Endothelial cell of umbilical vein (primary cell): ENCODE results near the gene NPAS4. TPM values are rescaled to one million over a fixed set of nuclear protein-coding genes. Genes with fewer than 3 reads are reported as not detected.

Experiments
- BruUV-seq: library from RNA; stranded (reverse); fragments of 400-500 nt; replicated peaks from 2 replicates; lab custom pipeline; 2021; lab: Mats Ljungman, UMichigan
- CTCF ChIA-PET: fragments of 300-600, 350-600 bp; sonication (Branson Sonifier 250); formaldehyde crosslinking; loops from one replicate; lab custom pipeline; 2021; ENCODE audit warnings: antibody characterized with exemption, inconsistent platforms; lab: Charles Lee
- POLR2A ChIA-PET: fragments of 300-600, 350-600 bp; sonication (Branson Sonifier 250); formaldehyde crosslinking; loops from one replicate; lab custom pipeline; 2021; ENCODE audit warnings: antibody characterized with exemption, inconsistent platforms; lab: Charles Lee
- DNase-seq: peaks from one replicate; pipeline ENCODE4 v3.0.0-alpha.2; 2011; ENCODE audit warnings: low read depth, low spot score
- FAIRE-seq: peaks from 2 replicates; lab custom pipeline; 2011; peaks lifted over from hg19 to GRCh38; lab: Jason Lieb, UNC
- H2AFZ ChIP-seq: 2 replicates; pipeline ENCODE4 v1.6.0; 2012; ENCODE audit warnings: low read depth, low read length, control low read depth, inconsistent platforms
- H3K27ac ChIP-seq: 2 replicates; pipeline ENCODE4 v1.5.1; 2011; ENCODE audit warnings: low read depth, mild to moderate bottlenecking, control low read depth, low read length, moderate library complexity; ENCODE audit not compliant: insufficient read depth
- H3K27me3 ChIP-seq, 2 experiments: 2 replicates each; pipeline versions ENCODE4 v1.6.0 to v1.6.1; 2011; ENCODE audit warnings: low read length in 2 of 2, mixed read lengths in 1 of 2; ENCODE audit not compliant: control insufficient read depth in 2 of 2, insufficient read depth in 2 of 2
- H3K36me3 ChIP-seq, 2 experiments: 2 replicates in 1 of 2; 3 replicates in 1 of 2; pipeline ENCODE4 v1.5.1; 2011; ENCODE audit warnings: low read length in 2 of 2, mild to moderate bottlenecking in 1 of 2, moderate library complexity in 1 of 2; ENCODE audit not compliant: control insufficient read depth in 2 of 2, insufficient read depth in 2 of 2; ENCODE audit errors: extremely low read depth in 1 of 2
- H3K4me1 ChIP-seq: 3 replicates; pipeline ENCODE4 v1.5.1; 2011; ENCODE audit warnings: mild to moderate bottlenecking, low read length; ENCODE audit not compliant: control insufficient read depth, insufficient read depth; ENCODE audit errors: extremely low read depth
- H3K4me2 ChIP-seq: 2 replicates; pipeline ENCODE4 v1.6.1; 2011; ENCODE audit warnings: low read length, control low read depth, mixed read lengths; ENCODE audit not compliant: insufficient read depth
- H3K4me3 ChIP-seq, 3 experiments: fragments of 200-600 bp in 1 of 3; sonication (generic), shearing (Covaris generic) in 1 of 3; replicated peaks in 1 of 3; 2 replicates each; pipeline ENCODE4 v1.5.1; 2011 to 2016; ENCODE audit warnings: control low read depth in 3 of 3, low read length in 3 of 3, mild to moderate bottlenecking in 2 of 3, inconsistent platforms in 1 of 3, low read depth in 1 of 3, moderate library complexity in 1 of 3; ENCODE audit not compliant: insufficient read depth in 1 of 3
- H3K79me2 ChIP-seq: 2 replicates; pipeline ENCODE4 v1.6.0; 2012; ENCODE audit warnings: low read length, inconsistent platforms; ENCODE audit not compliant: control insufficient read depth, insufficient read depth
- H3K9ac ChIP-seq: replicated peaks from 2 replicates; pipeline ENCODE3; 2011; ENCODE audit warnings: low read length, control low read depth; ENCODE audit not compliant: insufficient read depth; ENCODE audit errors: extremely low read depth
- H3K9me1 ChIP-seq: replicated peaks from 3 replicates; pipeline ENCODE4 v1.6.0; 2011; ENCODE audit warnings: mild to moderate bottlenecking, low read length; ENCODE audit not compliant: control insufficient read depth, insufficient read depth; ENCODE audit errors: extremely low read depth
- H3K9me3 ChIP-seq: replicated peaks from 2 replicates; pipeline ENCODE4 v1.5.1; 2012; ENCODE audit warnings: low read length, inconsistent platforms; ENCODE audit not compliant: control insufficient read depth, insufficient read depth
- H4K20me1 ChIP-seq: replicated peaks from 2 replicates; pipeline ENCODE3; 2011; ENCODE audit warnings: mild to moderate bottlenecking, low read length; ENCODE audit not compliant: control insufficient read depth, insufficient read depth; ENCODE audit errors: extremely low read depth
- EZH2 ChIP-seq: IDR thresholded peaks from 2 replicates; pipeline ENCODE4 v1.6.1; 2012; ENCODE audit warnings: borderline replicate concordance, low read depth, mild to moderate bottlenecking, moderate library complexity, low read length, inconsistent platforms; ENCODE audit not compliant: severe bottlenecking
- FOS ChIP-seq: IDR thresholded peaks from 2 replicates; pipeline ENCODE4 v1.6.1; 2011; ENCODE audit warnings: mild to moderate bottlenecking, low read length, moderate library complexity, borderline replicate concordance; ENCODE audit not compliant: insufficient read depth
- GATA2 ChIP-seq: IDR thresholded peaks from 2 replicates; pipeline ENCODE4 v1.7.0; 2011; ENCODE audit warnings: low read depth, mild to moderate bottlenecking, moderate library complexity, mixed read lengths, low read length; ENCODE audit not compliant: insufficient read length, insufficient read depth
- JUN ChIP-seq: IDR thresholded peaks from 2 replicates; pipeline ENCODE4 v1.6.1; 2011; ENCODE audit warnings: borderline replicate concordance, low read depth; ENCODE audit not compliant: insufficient read length, insufficient read depth
- MYC ChIP-seq: IDR thresholded peaks from one replicate; pipeline ENCODE4 v1.6.1; 2011; ENCODE audit warnings: mild to moderate bottlenecking, low read depth, low read length
- POLR2A ChIP-seq: IDR thresholded peaks from 2 replicates; pipeline ENCODE4 v1.6.1; 2012; ENCODE audit warnings: low read depth, mild to moderate bottlenecking, control low read depth, low read length
- POLR2AphosphoS5 ChIP-seq: IDR thresholded peaks from 2 replicates; pipeline ENCODE4 v1.6.1; 2012; ENCODE audit warnings: low read depth, mild to moderate bottlenecking, control low read depth, low read length, moderate library complexity; ENCODE audit not compliant: insufficient read depth
- dilution Hi-C: fragments of 300-500 bp; cut with MboI; formaldehyde crosslinking; loops from one replicate; pipeline ENCODE4 v1.15.0; 2019; ENCODE audit warnings: low sequenced_read_pairs; ENCODE audit not compliant: extremely low pct_ligation_motif_present
- intact Hi-C: fragments of 100-400 bp; cut with micrococcal nuclease; formaldehyde crosslinking; loops from one replicate; pipeline ENCODE4 v1.10.0; 2022
- polyA plus RNA-seq, 4 experiments: library from polyadenylated mRNA; depleted of rRNA in 3 of 4; stranded (reverse) in 3 of 4; unstranded in 1 of 4; fragments of >200 nt; gene quantifications; 2 replicates each; pipeline versions ENCODE4 v1.2.1 to v1.2.3, GENCODE V29; 2011 to 2012; ENCODE audit warnings: missing spikeins in 1 of 4
- total RNA-seq: library from RNA; stranded (reverse); gene quantifications from 2 replicates; pipeline ENCODE4 v1.2.3, GENCODE V29; 2021
- TF ChIP-seq, protein P1 (sequence below): IDR thresholded peaks from 2 replicates; pipeline ENCODE4 v1.6.1; 2011; ENCODE audit not compliant: insufficient read depth, insufficient read length
- TF ChIP-seq, protein P2 (sequence below), 2 donors: IDR thresholded peaks; 1 replicate in 1 of 2; 2 replicates in 1 of 2; pipeline ENCODE4 v1.5.1; 2011; ENCODE audit warnings: low read length in 2 of 2, mild to moderate bottlenecking in 2 of 2, moderate library complexity in 2 of 2, control low read depth in 1 of 2, inconsistent platforms in 1 of 2, low read depth in 1 of 2; ENCODE audit not compliant: insufficient read depth in 1 of 2; ENCODE audit errors: extremely low read depth in 1 of 2

The NPAS4 gene
- total and polyA plus RNA-seq, 2 donors (not counting 3 experiments of a cell fraction or from before 2014, with no cell fraction given) = not detected

DNA sequence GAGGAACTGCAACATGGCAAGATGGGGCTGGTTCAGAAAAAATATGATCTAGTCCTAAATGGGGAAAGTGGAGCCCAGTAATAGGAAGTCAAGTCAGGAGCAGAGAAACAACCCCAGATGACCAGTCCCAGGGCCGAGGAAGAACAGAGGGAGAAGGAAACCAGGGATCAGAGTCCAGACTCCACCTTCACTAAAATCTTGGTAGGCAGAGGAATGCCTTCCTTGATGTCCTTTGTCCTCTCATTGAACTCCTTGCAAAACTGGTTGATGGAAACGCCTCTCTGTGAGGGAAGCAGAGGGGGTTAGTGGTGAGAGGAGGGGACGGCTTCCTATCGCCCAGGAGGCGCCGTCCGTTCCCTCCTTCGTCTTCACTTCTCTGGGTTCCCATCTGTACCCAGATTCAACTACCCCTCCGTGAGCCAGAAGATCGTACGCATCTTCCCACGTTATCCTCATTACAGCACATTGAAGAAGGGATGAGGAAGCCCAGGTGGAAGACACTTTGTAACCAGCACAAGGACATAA, 17.2 kb downstream of the NPAS4 start:
- dilution Hi-C loops = no loop called here
- Histone ChIP-seq H3K4me2 (peak overlapping the region; percentile 79), H3K79me2 (peaks cover 5% of the 10 kb centered on the region), H4K20me1 (no peaks in the 10 kb centered on the region), H3K36me3 (peaks cover 4 to 9% of the 10 kb centered on the region in 2 experiments), H3K9me3 (no peaks in the 10 kb centered on the region), H2AFZ (peak overlapping the region; percentile 99), H3K27ac (peak overlapping the region; percentile 77), H3K4me3 (peak overlapping the region; percentile 59 to 80 (median 64)), H3K9ac (peak overlapping the region; percentile 88), H3K4me1 (peaks cover 6% of the 10 kb centered on the region), H3K27me3 (no peaks in the 10 kb centered on the region), H3K9me1 (no peaks in the 10 kb centered on the region)
- intact Hi-C loops = loop anchor here (2.0 to 5.0 kb wide), 2 partner anchors 29 to 126 kb away; no protein-coding TSS in a partner anchor
- CTCF ChIA-PET = interaction anchor here (0.9 to 2.3 kb wide), 15 partner anchors 8 to 347 kb away, joined by 3 to 19 read pairs (median 6); partner anchors contain the start of genes CCDC87, RBM4B and ZDHHC24
- POLR2A ChIA-PET = interaction anchor here (1.1 kb wide), 1 partner anchor 240 kb away, joined by 4 read pairs; the partner anchor contains the start of gene RBM4B
- DNase-seq (no peak), FAIRE-seq (peak; percentile 79)
- TSS peak; percentile 68 for BruUV-seq
- TF ChIP-seq EZH2 (no peak), JUN (no peak), GATA2 (no peak), POLR2A (no peak), POLR2AphosphoS5 (no peak), FOS (no peak), MYC (no peak)
- TF ChIP-seq, protein P1, sequence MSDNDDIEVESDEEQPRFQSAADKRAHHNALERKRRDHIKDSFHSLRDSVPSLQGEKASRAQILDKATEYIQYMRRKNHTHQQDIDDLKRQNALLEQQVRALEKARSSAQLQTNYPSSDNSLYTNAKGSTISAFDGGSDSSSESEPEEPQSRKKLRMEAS = no peak
- TF ChIP-seq, protein P2, sequence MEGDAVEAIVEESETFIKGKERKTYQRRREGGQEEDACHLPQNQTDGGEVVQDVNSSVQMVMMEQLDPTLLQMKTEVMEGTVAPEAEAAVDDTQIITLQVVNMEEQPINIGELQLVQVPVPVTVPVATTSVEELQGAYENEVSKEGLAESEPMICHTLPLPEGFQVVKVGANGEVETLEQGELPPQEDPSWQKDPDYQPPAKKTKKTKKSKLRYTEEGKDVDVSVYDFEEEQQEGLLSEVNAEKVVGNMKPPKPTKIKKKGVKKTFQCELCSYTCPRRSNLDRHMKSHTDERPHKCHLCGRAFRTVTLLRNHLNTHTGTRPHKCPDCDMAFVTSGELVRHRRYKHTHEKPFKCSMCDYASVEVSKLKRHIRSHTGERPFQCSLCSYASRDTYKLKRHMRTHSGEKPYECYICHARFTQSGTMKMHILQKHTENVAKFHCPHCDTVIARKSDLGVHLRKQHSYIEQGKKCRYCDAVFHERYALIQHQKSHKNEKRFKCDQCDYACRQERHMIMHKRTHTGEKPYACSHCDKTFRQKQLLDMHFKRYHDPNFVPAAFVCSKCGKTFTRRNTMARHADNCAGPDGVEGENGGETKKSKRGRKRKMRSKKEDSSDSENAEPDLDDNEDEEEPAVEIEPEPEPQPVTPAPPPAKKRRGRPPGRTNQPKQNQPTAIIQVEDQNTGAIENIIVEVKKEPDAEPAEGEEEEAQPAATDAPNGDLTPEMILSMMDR (IDR thresholded peaks at IDR 0.05; ENCODE audit: extremely low read depth in 1 of 2, insufficient read depth in 1 of 2, low read depth in 1 of 2, low read length in 2 of 2) = no peak
